Glomerular endothelial cell (primary cell): ENCODE data around the gene SWAP70. TPM values are rescaled to one million over a fixed set of nuclear protein-coding genes. Genes with fewer than 3 reads are reported as not detected.

Experiments
- DNase-seq: peaks from one replicate; pipeline ENCODE4 v3.0.0-alpha.2; 2011; ENCODE audit warnings: low read depth, low spot score; ENCODE audit errors: extremely low read depth
- total RNA-seq: library from RNA; depleted of rRNA; stranded (reverse); fragments of >200 nt; gene quantifications from 2 replicates; pipeline ENCODE4 v1.2.3, GENCODE V29; 2015

SWAP70 gene
- total RNA-seq, 1 donor from 2014 or later = 96.5 TPM

- no peak for DNase-seq
These were observed 84.0 kb downstream of the SWAP70 start for GRCh38 chr11:9747828-9748227.

GRCh38 chr11:9748361-9748970 lies 84.6 kb downstream of the SWAP70 start:
- peak; percentile 47 for DNase-seq

GRCh38 chr11:9750551-9750950 lies 86.7 kb downstream of the SWAP70 start:
- DNase-seq = no peak

- DNase-seq = no peak
These were observed 88.2 kb downstream of the SWAP70 start for GRCh38 chr11:9752091-9752490.

- no peak for DNase-seq
These were observed 89.1 kb downstream of the SWAP70 start for GRCh38 chr11:9753021-9753420.

GRCh38 chr11:9754010-9754471 lies 90.2 kb downstream of the SWAP70 start:
- no peak for DNase-seq

GRCh38 chr11:9755561-9756185 lies 91.8 kb downstream of the SWAP70 start:
- no peak for DNase-seq

- DNase-seq = no peak
These were observed 92.6 kb downstream of the SWAP70 start for GRCh38 chr11:9756461-9756860.

- DNase-seq = no peak
These were observed 93.0 kb downstream of the SWAP70 start for GRCh38 chr11:9756878-9757277.

GRCh38 chr11:9757809-9758636 lies 94.1 kb downstream of the SWAP70 start:
- DNase-seq = no peak

- no peak for DNase-seq
These were observed 95.0 kb downstream of the SWAP70 start for GRCh38 chr11:9758637-9759518.

GRCh38 chr11:9759519-9760192 lies 95.8 kb downstream of the SWAP70 start:
- peak; percentile 87 for DNase-seq

- DNase-seq = no peak
These were observed 96.3 kb downstream of the SWAP70 start for GRCh38 chr11:9760193-9760575.

GRCh38 chr11:9761441-9761945 lies 97.6 kb downstream of the SWAP70 start:
- no peak for DNase-seq

GRCh38 chr11:9762531-9762930 lies 98.7 kb downstream of the SWAP70 start:
- DNase-seq = no peak

- DNase-seq = no peak
These were observed 99.4 kb downstream of the SWAP70 start for GRCh38 chr11:9763301-9763700.

GRCh38 chr11:9765320-9766101 lies 101.6 kb downstream of the SWAP70 start:
- no peak for DNase-seq

- no peak for DNase-seq
These were observed 105.7 kb downstream of the SWAP70 start for GRCh38 chr11:9769621-9770020.

GRCh38 chr11:9771071-9771511 lies 107.2 kb downstream of the SWAP70 start:
- DNase-seq = no peak
